Measurements from ENCODE around the gene APBA2.

DNA sequence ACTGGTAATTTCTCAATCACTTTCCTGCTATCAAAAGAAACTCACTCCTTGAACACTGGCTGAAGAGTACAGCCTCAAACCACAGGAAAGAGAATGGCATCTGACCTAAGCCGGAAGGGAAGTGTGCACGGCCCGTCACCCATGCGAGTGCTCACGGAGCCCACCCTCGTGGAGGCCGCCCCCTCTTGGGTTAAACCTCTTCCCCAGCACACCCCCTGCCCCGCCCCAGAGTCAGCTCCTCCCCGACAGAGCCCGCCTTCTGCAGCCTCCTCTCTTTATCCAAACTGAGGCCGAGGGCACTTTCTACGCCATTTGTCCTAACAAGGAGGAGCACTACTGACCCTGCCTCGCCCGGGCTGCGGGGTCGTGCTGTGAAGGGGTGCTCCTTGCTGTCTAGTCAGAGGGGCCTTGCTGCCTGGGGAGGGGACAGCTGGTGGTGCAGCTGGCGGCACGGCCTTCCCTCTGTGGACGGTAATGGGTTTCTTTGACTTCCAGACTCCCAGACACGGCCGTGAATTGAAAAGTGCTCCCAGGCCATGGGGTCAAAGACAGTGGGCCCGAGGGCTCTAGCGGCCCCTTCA, 246.2 kb downstream of the APBA2 start:
- TF ChIP-seq EZH2 (IDR thresholded peaks at IDR 0.05), result no peak
- TF ChIP-seq, protein P1, sequence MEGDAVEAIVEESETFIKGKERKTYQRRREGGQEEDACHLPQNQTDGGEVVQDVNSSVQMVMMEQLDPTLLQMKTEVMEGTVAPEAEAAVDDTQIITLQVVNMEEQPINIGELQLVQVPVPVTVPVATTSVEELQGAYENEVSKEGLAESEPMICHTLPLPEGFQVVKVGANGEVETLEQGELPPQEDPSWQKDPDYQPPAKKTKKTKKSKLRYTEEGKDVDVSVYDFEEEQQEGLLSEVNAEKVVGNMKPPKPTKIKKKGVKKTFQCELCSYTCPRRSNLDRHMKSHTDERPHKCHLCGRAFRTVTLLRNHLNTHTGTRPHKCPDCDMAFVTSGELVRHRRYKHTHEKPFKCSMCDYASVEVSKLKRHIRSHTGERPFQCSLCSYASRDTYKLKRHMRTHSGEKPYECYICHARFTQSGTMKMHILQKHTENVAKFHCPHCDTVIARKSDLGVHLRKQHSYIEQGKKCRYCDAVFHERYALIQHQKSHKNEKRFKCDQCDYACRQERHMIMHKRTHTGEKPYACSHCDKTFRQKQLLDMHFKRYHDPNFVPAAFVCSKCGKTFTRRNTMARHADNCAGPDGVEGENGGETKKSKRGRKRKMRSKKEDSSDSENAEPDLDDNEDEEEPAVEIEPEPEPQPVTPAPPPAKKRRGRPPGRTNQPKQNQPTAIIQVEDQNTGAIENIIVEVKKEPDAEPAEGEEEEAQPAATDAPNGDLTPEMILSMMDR (IDR thresholded peaks at IDR 0.05), result no peak
